Measurements from ENCODE around the gene AUH.

DNA sequence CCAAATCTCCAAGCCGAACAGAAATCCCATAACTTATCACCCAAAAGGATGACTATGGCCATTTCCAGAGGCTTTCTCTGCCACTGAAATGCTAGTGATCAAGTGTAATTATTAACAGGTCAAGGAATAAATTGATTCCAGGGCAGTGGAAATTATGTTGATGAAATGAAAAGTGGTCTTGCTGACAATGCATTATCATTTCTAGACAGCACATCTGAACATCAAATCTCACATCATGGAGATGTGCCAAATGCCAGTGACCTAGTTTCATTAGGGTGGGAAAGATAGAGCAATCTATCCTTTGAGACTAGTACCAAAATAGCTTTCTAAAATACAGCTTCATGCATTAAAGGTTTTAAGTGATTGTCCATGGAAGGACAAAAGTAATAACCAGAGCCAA is 86.1 kb downstream of the AUH start:
- TF ChIP-seq CTCF (IDR thresholded peaks at IDR 0.05; ENCODE audit: insufficient read depth, low read length) (no peak), SPI1 (IDR thresholded peaks at IDR 0.05; ENCODE audit: borderline replicate concordance, low read depth) (no peak), POLR2AphosphoS5 (IDR thresholded peaks at IDR 0.05; ENCODE audit: low read depth) (no peak)
